HepG2 (cell line): ENCODE data around the gene ZNRF4. TPM values are rescaled to one million over a fixed set of nuclear protein-coding genes. Genes with fewer than 3 reads are reported as not detected.

ENCODE experiments used
- ATAC-seq: fragments of 200-7000 bp; cut with Tn5 transposase; 3 replicates; pipeline ENCODE4 v1.9.1; 2020; ENCODE audit warnings: mild to moderate bottlenecking, moderate library complexity
- BruUV-seq: library from RNA; stranded (reverse); fragments of 400-500 nt; replicated peaks from 2 replicates; lab custom pipeline; 2021; lab: Mats Ljungman, UMichigan
- CTCF ChIA-PET: fragments of 300-600 bp; formaldehyde crosslinking; extraction: SDS; loops from one replicate; lab custom pipeline; 2021; ENCODE audit warnings: low total read pairs, inconsistent platforms, low intra/inter-chr PET ratio; lab: Yijun Ruan, JAX
- POLR2A ChIA-PET: fragments of 350-600 bp; sonication (Branson Sonifier 250); formaldehyde crosslinking; loops from one replicate; lab custom pipeline; 2020; ENCODE audit warnings: antibody characterized with exemption, inconsistent platforms; lab: Yijun Ruan, JAX
- DNase-seq: peaks from one replicate; pipeline ENCODE4 v3.0.0-alpha.2; 2015; ENCODE audit warnings: low spot score
- FAIRE-seq: peaks from 3 replicates; lab custom pipeline; 2011; peaks lifted over from hg19 to GRCh38; lab: Jason Lieb, UNC
- H2AFZ ChIP-seq: one replicate; pipeline ENCODE4 v1.6.1; 2011; ENCODE audit warnings: low read length, inconsistent platforms
- H3K27ac ChIP-seq: fragments of 300-600 bp; 3 replicates; pipeline ENCODE4 v1.8.0; 2011; ENCODE audit warnings: mixed run types, mild to moderate bottlenecking, mixed read lengths, low read length, inconsistent platforms; ENCODE audit not compliant: insufficient read depth; ENCODE audit errors: extremely low read length
- H3K27me3 ChIP-seq, 2 experiments: fragments of 200-600 bp in 1 of 2; 2 replicates in 1 of 2; 3 replicates in 1 of 2; pipeline versions ENCODE4 v1.6.0 to v1.8.0; 2011; ENCODE audit warnings: low read length in 2 of 2, mild to moderate bottlenecking in 2 of 2, moderate library complexity in 2 of 2, inconsistent platforms in 1 of 2; ENCODE audit not compliant: insufficient read depth in 2 of 2, control insufficient read depth in 1 of 2
- H3K36me3 ChIP-seq, 2 experiments: fragments of 200-600 bp in 1 of 2; replicated peaks in 1 of 2; 2 replicates in 1 of 2; 3 replicates in 1 of 2; pipeline versions ENCODE4 v1.5.1 to v1.8.0; 2011; ENCODE audit warnings: low read length in 2 of 2, inconsistent platforms in 1 of 2; ENCODE audit not compliant: insufficient read depth in 2 of 2, control insufficient read depth in 1 of 2
- H3K4me1 ChIP-seq: 2 replicates; pipeline ENCODE4 v1.5.1; 2012; ENCODE audit warnings: low read length, inconsistent platforms; ENCODE audit not compliant: insufficient read depth
- H3K4me2 ChIP-seq: 2 replicates; pipeline ENCODE4 v1.6.0; 2011; ENCODE audit warnings: low read depth, low read length, inconsistent platforms
- H3K4me3 ChIP-seq, 3 experiments: fragments of 200-600 bp in 1 of 3; sonication (generic), shearing (Covaris generic) in 1 of 3; replicated peaks in 1 of 3; 2 replicates each; pipeline ENCODE4 v1.5.1; 2011 to 2016; ENCODE audit warnings: low read length in 3 of 3, inconsistent platforms in 2 of 3, low read depth in 2 of 3, mild to moderate bottlenecking in 2 of 3, control low read depth in 1 of 3, mixed read lengths in 1 of 3; ENCODE audit not compliant: insufficient read depth in 1 of 3
- H3K79me2 ChIP-seq: one replicate; pipeline ENCODE4 v1.6.1; 2011; ENCODE audit warnings: low read length, inconsistent platforms; ENCODE audit not compliant: insufficient read depth
- H3K9ac ChIP-seq: 2 replicates; pipeline ENCODE4 v1.6.0; 2011; ENCODE audit warnings: mild to moderate bottlenecking, low read depth, low read length, inconsistent platforms; ENCODE audit not compliant: insufficient read depth
- H3K9me3 ChIP-seq: 2 replicates; pipeline ENCODE4 v1.5.1; 2012; ENCODE audit warnings: mild to moderate bottlenecking, low read length
- H4K20me1 ChIP-seq: 2 replicates; pipeline ENCODE4 v1.6.0; 2011; ENCODE audit warnings: inconsistent platforms, mild to moderate bottlenecking, low read length, moderate library complexity; ENCODE audit not compliant: insufficient read depth
- ATF7 ChIP-seq, 2 experiments: fragments of 450-650 bp in 1 of 2; sonication (generic) in 1 of 2; formaldehyde crosslinking in 1 of 2; IDR thresholded peaks; 2 replicates each; pipeline versions ENCODE4 v1.4.0 to v1.6.1; 2016 to 2020; ENCODE audit warnings: antibody characterized with exemption in 1 of 2, mild to moderate bottlenecking in 1 of 2, missing genetic modification reagents in 1 of 2
- HCFC1 ChIP-seq: fragments of 150-350 bp; IDR thresholded peaks from 2 replicates; pipeline ENCODE4 v1.6.1; 2014; ENCODE audit warnings: low read depth, low read length
- HNRNPH1 ChIP-seq: fragments of 200-400 bp; formaldehyde crosslinking; optimal IDR thresholded peaks from 2 replicates; pipeline ENCODE3; 2017; ENCODE audit warnings: mild to moderate bottlenecking, low read depth, low read length
- MBD4 ChIP-seq: IDR thresholded peaks from 2 replicates; pipeline ENCODE4 v1.6.1; 2012; ENCODE audit warnings: low read length, inconsistent platforms, borderline replicate concordance
- MTF2 ChIP-seq: sonication (generic); formaldehyde crosslinking; IDR thresholded peaks from 2 replicates; pipeline ENCODE4 v1.5.0; 2020; ENCODE audit warnings: missing genetic modification reagents, borderline replicate concordance
- NFYB ChIP-seq: sonication (generic); formaldehyde crosslinking; IDR thresholded peaks from 2 replicates; pipeline ENCODE4 v1.4.0; 2020; ENCODE audit warnings: missing genetic modification reagents
- NFYC ChIP-seq: IDR thresholded peaks from 2 replicates; pipeline ENCODE4 v1.6.1; 2016; ENCODE audit warnings: missing genetic modification reagents, missing compliant biosample characterization
- SIX1 ChIP-seq: sonication (generic); formaldehyde crosslinking; IDR thresholded peaks from 2 replicates; pipeline ENCODE4 v1.4.0; 2020; ENCODE audit warnings: missing genetic modification reagents, borderline replicate concordance
- SMARCC2 ChIP-seq: fragments of 450-650 bp; IDR thresholded peaks from 2 replicates; pipeline ENCODE4 v1.6.1; 2017; ENCODE audit warnings: antibody characterized with exemption, mild to moderate bottlenecking
- THAP11 ChIP-seq: IDR thresholded peaks from 2 replicates; pipeline ENCODE4 v1.6.1; 2016; ENCODE audit warnings: missing biosample characterization, missing genetic modification reagents
- ZIK1 ChIP-seq: sonication (generic); formaldehyde crosslinking; IDR thresholded peaks from 2 replicates; pipeline ENCODE4 v1.5.0; 2020; ENCODE audit warnings: mild to moderate bottlenecking, low read depth, missing genetic modification reagents, borderline replicate concordance
- ZNF333 ChIP-seq: sonication (generic); formaldehyde crosslinking; IDR thresholded peaks from 2 replicates; pipeline ENCODE4 v1.4.0; 2020; ENCODE audit warnings: mild to moderate bottlenecking, missing genetic modification reagents, borderline replicate concordance
- ZNF773 ChIP-seq: sonication (generic); formaldehyde crosslinking; IDR thresholded peaks from 2 replicates; pipeline ENCODE4 v1.4.0; 2020; ENCODE audit warnings: missing genetic modification reagents, borderline replicate concordance
- WGBS: methylation state at CpG from one replicate; pipeline ENCODE4 v1.1.6; 2017; ENCODE audit warnings: low lambda C conversion rate; 5-methylcytosine and 5-hydroxymethylcytosine counted together
- in situ Hi-C: cut with HindIII; loops from 2 replicates; pipeline ENCODE4 v1.10.0; 2017; ENCODE audit warnings: low pct_unique_long_range_greater_than_20kb; ENCODE audit not compliant: extremely low pct_ligation_motif_present
- intact Hi-C: fragments of 100-400 bp; cut with micrococcal nuclease; formaldehyde crosslinking; loops from one replicate; pipeline ENCODE4 v1.10.0; 2022; ENCODE audit not compliant: unreplicated experiment
- polyA plus RNA-seq, 8 experiments: library from polyadenylated mRNA; depleted of rRNA in 3 of 8; stranded (reverse) in 7 of 8; unstranded in 1 of 8; fragments of >200 nt; fragmentation: Illumina TruSeq in 4 of 8; extraction: Trizol in 4 of 8; gene quantifications; 2 replicates each; pipeline versions ENCODE4 v1.2.1 to v1.2.3, GENCODE V29; 2011 to 2016; ENCODE audit warnings: low read depth in 4 of 8, missing spikeins in 1 of 8, mixed read lengths in 1 of 8; ENCODE audit not compliant: insufficient read depth in 1 of 8
- total RNA-seq, 5 experiments: library from RNA; depleted of rRNA; stranded (reverse); fragments of >200 nt; fragmentation: Illumina TruSeq; extraction: Trizol; gene quantifications; 2 replicates each; pipeline ENCODE4 v1.2.3, GENCODE V29; 2016; ENCODE audit warnings: low read depth in 1 of 5
- TF ChIP-seq, protein P1 (sequence below): sonication (generic); formaldehyde crosslinking; IDR thresholded peaks from 2 replicates; pipeline ENCODE4 v1.4.0; 2020; ENCODE audit warnings: missing genetic modification reagents
- TF ChIP-seq, protein P2 (sequence below): IDR thresholded peaks from 2 replicates; pipeline ENCODE4 v1.6.1; 2016; ENCODE audit warnings: mild to moderate bottlenecking
- TF ChIP-seq, protein P3 (sequence below): sonication (generic); formaldehyde crosslinking; IDR thresholded peaks from 2 replicates; pipeline ENCODE4 v1.5.1; 2020; ENCODE audit warnings: missing genetic modification reagents, mild to moderate bottlenecking, borderline replicate concordance

Gene ZNRF4
- total and polyA plus RNA-seq, 2 of the 13 experiments (the other 11 are each of a cell fraction or from before 2014, with no cell fraction given) = not detected

DNA sequence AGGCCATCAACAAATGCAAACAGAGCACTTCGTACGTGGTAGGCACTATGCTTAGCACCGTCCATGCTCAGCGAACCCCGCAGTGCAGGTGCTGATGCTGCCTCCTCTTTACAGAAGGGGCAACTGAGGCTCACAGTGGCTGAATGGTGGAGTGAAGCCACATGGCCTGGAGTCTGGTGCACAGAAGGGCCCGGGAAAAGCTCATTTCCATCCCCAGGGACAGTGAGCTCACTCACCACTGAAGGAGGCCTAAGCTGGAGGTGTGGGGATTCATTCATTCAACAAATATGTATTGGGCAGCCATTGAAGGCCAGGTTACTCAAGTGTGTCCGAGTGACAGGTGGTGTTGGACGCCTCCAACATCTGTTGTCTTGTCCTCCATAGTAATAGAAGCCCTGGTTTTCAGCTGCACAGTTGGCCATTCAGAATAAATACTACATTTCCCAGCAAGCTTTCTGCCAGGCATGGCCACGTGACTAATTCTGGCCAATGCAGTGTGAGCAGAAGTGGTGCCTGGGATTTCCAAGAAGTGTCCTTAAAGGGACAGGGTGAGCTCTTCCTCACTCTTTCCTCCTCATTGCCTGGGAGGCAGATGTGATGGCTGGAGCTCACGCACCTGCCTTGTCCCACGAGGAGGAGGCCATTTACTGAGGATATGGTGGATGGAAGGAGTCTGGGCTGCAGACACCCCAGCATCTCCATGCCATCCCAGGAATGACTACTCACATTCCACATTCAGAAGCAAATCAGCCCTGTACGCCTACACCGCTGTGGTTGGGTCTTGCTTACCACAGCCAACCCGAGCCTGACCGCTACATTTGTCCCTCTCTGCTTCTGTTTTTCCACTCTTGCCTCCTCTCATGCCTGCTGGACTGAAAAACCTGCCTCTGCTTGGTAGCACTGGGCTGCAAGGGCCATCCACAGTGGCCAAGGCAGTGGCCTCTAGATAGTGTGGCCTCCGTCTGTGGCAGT lies 2.3 kb upstream of the ZNRF4 start:
- Histone ChIP-seq H3K4me1 (no peaks in the 10 kb centered on the region), H3K27me3 (no peaks in the 10 kb centered on the region), H3K9ac (no peak overlapping the region), H3K9me3 (no peaks in the 10 kb centered on the region), H3K36me3 (no peaks in the 10 kb centered on the region), H3K27ac (no peak overlapping the region), H3K79me2 (no peaks in the 10 kb centered on the region), H2AFZ (no peak overlapping the region), H3K4me2 (no peak overlapping the region), H3K4me3 (no peak overlapping the region), H4K20me1 (no peaks in the 10 kb centered on the region)
- peak; percentile 44 for DNase-seq
- ChIA-PET CTCF (no interaction called here), POLR2A (no interaction called here)
- BruUV-seq = no TSS peak
- peak; percentile 78 for ATAC-seq
- intact Hi-C loops = no loop called here
- in situ Hi-C loops = no loop called here
- WGBS = 53% methylated on average over 16 of the region's 16 CpGs
- no peak for FAIRE-seq
- TF ChIP-seq NFYB (CRISPR knock-in tag) (peak; percentile 78), ZIK1 (no peak), MBD4 (no peak), HCFC1 (peak; percentile 47; the same call in 1 of the 2 replicates), ZNF773 (CRISPR knock-in tag) (no peak), HNRNPH1 (no peak), SIX1 (no peak), MTF2 (CRISPR knock-in tag) (no peak), NFYC (peak; percentile 85), ZNF333 (no peak), SMARCC2 (no peak), THAP11 (CRISPR knock-in tag) (peak; percentile 98), ATF7 (IDR thresholded peaks at IDR 0.05) (no peak), ATF7 (CRISPR knock-in tag; IDR thresholded peaks at IDR 0.05) (no peak)
- TF ChIP-seq, protein P1, sequence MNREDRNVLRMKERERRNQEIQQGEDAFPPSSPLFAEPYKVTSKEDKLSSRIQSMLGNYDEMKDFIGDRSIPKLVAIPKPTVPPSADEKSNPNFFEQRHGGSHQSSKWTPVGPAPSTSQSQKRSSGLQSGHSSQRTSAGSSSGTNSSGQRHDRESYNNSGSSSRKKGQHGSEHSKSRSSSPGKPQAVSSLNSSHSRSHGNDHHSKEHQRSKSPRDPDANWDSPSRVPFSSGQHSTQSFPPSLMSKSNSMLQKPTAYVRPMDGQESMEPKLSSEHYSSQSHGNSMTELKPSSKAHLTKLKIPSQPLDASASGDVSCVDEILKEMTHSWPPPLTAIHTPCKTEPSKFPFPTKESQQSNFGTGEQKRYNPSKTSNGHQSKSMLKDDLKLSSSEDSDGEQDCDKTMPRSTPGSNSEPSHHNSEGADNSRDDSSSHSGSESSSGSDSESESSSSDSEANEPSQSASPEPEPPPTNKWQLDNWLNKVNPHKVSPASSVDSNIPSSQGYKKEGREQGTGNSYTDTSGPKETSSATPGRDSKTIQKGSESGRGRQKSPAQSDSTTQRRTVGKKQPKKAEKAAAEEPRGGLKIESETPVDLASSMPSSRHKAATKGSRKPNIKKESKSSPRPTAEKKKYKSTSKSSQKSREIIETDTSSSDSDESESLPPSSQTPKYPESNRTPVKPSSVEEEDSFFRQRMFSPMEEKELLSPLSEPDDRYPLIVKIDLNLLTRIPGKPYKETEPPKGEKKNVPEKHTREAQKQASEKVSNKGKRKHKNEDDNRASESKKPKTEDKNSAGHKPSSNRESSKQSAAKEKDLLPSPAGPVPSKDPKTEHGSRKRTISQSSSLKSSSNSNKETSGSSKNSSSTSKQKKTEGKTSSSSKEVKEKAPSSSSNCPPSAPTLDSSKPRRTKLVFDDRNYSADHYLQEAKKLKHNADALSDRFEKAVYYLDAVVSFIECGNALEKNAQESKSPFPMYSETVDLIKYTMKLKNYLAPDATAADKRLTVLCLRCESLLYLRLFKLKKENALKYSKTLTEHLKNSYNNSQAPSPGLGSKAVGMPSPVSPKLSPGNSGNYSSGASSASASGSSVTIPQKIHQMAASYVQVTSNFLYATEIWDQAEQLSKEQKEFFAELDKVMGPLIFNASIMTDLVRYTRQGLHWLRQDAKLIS (CRISPR knock-in tag) = no peak
- TF ChIP-seq, protein P2, sequence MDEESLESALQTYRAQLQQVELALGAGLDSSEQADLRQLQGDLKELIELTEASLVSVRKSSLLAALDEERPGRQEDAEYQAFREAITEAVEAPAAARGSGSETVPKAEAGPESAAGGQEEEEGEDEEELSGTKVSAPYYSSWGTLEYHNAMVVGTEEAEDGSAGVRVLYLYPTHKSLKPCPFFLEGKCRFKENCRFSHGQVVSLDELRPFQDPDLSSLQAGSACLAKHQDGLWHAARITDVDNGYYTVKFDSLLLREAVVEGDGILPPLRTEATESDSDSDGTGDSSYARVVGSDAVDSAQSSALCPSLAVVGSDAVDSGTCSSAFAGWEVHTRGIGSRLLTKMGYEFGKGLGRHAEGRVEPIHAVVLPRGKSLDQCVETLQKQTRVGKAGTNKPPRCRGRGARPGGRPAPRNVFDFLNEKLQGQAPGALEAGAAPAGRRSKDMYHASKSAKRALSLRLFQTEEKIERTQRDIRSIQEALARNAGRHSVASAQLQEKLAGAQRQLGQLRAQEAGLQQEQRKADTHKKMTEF (CRISPR knock-in tag) = no peak
- TF ChIP-seq, protein P3, sequence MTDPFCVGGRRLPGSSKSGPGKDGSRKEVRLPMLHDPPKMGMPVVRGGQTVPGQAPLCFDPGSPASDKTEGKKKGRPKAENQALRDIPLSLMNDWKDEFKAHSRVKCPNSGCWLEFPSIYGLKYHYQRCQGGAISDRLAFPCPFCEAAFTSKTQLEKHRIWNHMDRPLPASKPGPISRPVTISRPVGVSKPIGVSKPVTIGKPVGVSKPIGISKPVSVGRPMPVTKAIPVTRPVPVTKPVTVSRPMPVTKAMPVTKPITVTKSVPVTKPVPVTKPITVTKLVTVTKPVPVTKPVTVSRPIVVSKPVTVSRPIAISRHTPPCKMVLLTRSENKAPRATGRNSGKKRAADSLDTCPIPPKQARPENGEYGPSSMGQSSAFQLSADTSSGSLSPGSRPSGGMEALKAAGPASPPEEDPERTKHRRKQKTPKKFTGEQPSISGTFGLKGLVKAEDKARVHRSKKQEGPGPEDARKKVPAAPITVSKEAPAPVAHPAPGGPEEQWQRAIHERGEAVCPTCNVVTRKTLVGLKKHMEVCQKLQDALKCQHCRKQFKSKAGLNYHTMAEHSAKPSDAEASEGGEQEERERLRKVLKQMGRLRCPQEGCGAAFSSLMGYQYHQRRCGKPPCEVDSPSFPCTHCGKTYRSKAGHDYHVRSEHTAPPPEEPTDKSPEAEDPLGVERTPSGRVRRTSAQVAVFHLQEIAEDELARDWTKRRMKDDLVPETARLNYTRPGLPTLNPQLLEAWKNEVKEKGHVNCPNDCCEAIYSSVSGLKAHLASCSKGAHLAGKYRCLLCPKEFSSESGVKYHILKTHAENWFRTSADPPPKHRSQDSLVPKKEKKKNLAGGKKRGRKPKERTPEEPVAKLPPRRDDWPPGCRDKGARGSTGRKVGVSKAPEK (CRISPR knock-in tag) = no peak
